ENCODE results near the gene NT5C3A. TPM values are rescaled to one million over a fixed set of nuclear protein-coding genes. Genes with fewer than 3 reads are reported as not detected.

NT5C3A gene
- total RNA-seq, 2 donors from 2014 or later = 17.5 to 22.1 TPM

GRCh38 chr7:33044401-33044718 lies 18.2 kb downstream of the NT5C3A start:
- no peak for DNase-seq
- 83 to 95% methylated on average over 1 to 2 of the region's 3 CpGs for WGBS, 2 experiments (ENCODE audit: insufficient coverage in 1 of 2, insufficient read length in 1 of 2)
- H3K27me3 ChIP-seq (ENCODE audit: control insufficient read depth, insufficient read depth, low read length, poor library complexity, severe bottlenecking) = no peaks in the 10 kb centered on the region
- Mint-ChIP-seq H3K27ac (no peak overlapping the region), H3K36me3 (ENCODE audit: low read depth) (no peaks in the 10 kb centered on the region), H3K4me1 (peaks cover 14% of the 10 kb centered on the region), H3K27me3 (ENCODE audit: insufficient read depth) (no peaks in the 10 kb centered on the region), H3K4me3 (no peak overlapping the region), H3K9me3 (no peaks in the 10 kb centered on the region)
- no peaks in the 10 kb centered on the region for H3K9me3 ChIP-seq (ENCODE audit: control insufficient read depth, low read length)
- H3K4me1 ChIP-seq (ENCODE audit: control insufficient read depth, insufficient read depth, low read length) = no peaks in the 10 kb centered on the region
- no peak overlapping the region for H3K9ac ChIP-seq (ENCODE audit: extremely low read depth, low read length, poor library complexity, severe bottlenecking)
- H3K36me3 ChIP-seq (ENCODE audit: control insufficient read depth, insufficient read depth, low read length) = no peaks in the 10 kb centered on the region
- H3K27ac ChIP-seq (ENCODE audit: low read depth, low read length) = no peak overlapping the region
- no peak for TF ChIP-seq CTCF (conservative IDR thresholded peaks at IDR 0.05)
- no peak overlapping the region for H3K4me3 ChIP-seq (ENCODE audit: low read length)

GRCh38 chr7:33043501-33044400 lies 18.8 kb downstream of the NT5C3A start:
- H3K27ac Mint-ChIP-seq = peak overlapping the region; percentile 4
- Histone ChIP-seq H3K27me3 (ENCODE audit: control insufficient read depth, insufficient read depth, low read length, poor library complexity, severe bottlenecking) (no peaks in the 10 kb centered on the region), H3K4me3 (ENCODE audit: low read length) (no peak overlapping the region), H3K4me1 (ENCODE audit: control insufficient read depth, insufficient read depth, low read length) (no peaks in the 10 kb centered on the region), H3K9ac (ENCODE audit: extremely low read depth, low read length, poor library complexity, severe bottlenecking) (no peak overlapping the region), H3K9me3 (ENCODE audit: control insufficient read depth, low read length) (no peaks in the 10 kb centered on the region), H3K36me3 (ENCODE audit: control insufficient read depth, insufficient read depth, low read length) (no peaks in the 10 kb centered on the region), H3K27ac (ENCODE audit: low read depth, low read length) (no peak overlapping the region)
- no peak for TF ChIP-seq CTCF (conservative IDR thresholded peaks at IDR 0.05)
- no peak overlapping the region for H3K4me3 Mint-ChIP-seq
- peaks cover 15% of the 10 kb centered on the region for H3K4me1 Mint-ChIP-seq
- H3K36me3 Mint-ChIP-seq (ENCODE audit: low read depth) = no peaks in the 10 kb centered on the region
- no peak for DNase-seq
- no peaks in the 10 kb centered on the region for H3K27me3 Mint-ChIP-seq (ENCODE audit: insufficient read depth)
- 96 to 100% methylated on average over 4 to 5 of the region's 6 CpGs for WGBS, 2 experiments (ENCODE audit: insufficient coverage in 1 of 2, insufficient read length in 1 of 2)
- no peaks in the 10 kb centered on the region for H3K9me3 Mint-ChIP-seq

GRCh38 chr7:33041631-33042428 lies 20.7 kb downstream of the NT5C3A start:
- Mint-ChIP-seq H3K27ac (no peak overlapping the region), H3K36me3 (ENCODE audit: low read depth) (no peaks in the 10 kb centered on the region), H3K27me3 (ENCODE audit: insufficient read depth) (no peaks in the 10 kb centered on the region), H3K4me3 (no peak overlapping the region), H3K4me1 (peaks cover 26% of the 10 kb centered on the region), H3K9me3 (no peaks in the 10 kb centered on the region)
- Histone ChIP-seq H3K9ac (ENCODE audit: extremely low read depth, low read length, poor library complexity, severe bottlenecking) (no peak overlapping the region), H3K4me3 (ENCODE audit: low read length) (no peak overlapping the region), H3K9me3 (ENCODE audit: control insufficient read depth, low read length) (no peaks in the 10 kb centered on the region), H3K4me1 (ENCODE audit: control insufficient read depth, insufficient read depth, low read length) (no peaks in the 10 kb centered on the region), H3K27me3 (ENCODE audit: control insufficient read depth, insufficient read depth, low read length, poor library complexity, severe bottlenecking) (no peaks in the 10 kb centered on the region), H3K27ac (ENCODE audit: low read depth, low read length) (no peak overlapping the region), H3K36me3 (ENCODE audit: control insufficient read depth, insufficient read depth, low read length) (no peaks in the 10 kb centered on the region)
- DNase-seq = no peak
- no peak for TF ChIP-seq CTCF (conservative IDR thresholded peaks at IDR 0.05)
- 85 to 95% methylated on average over 4 to 7 of the region's 8 CpGs for WGBS, 2 experiments (ENCODE audit: insufficient coverage in 1 of 2, insufficient read length in 1 of 2)

Data from endodermal cell (in vitro differentiated cells).